ENCODE results near the gene SPP1. TPM values are rescaled to one million over a fixed set of nuclear protein-coding genes. Genes with fewer than 3 reads are reported as not detected.

Gene SPP1
- not detected in 2 replicates for total RNA-seq

- no peak for FAIRE-seq
- H3K4me3 ChIP-seq (ENCODE audit: low read depth, low read length): no peak within 1 kb of the TSS
- no peaks in the 10 kb centered on the region for H3K36me3 ChIP-seq (ENCODE audit: control insufficient read depth, insufficient read depth, low read length)
- DNase-seq (ENCODE audit: low read depth): no peak
- no peak for TF ChIP-seq CTCF (IDR thresholded peaks at IDR 0.05; ENCODE audit: insufficient read depth, low read length, severe bottlenecking)
- peaks cover 2% of the 10 kb centered on the region for H3K27me3 ChIP-seq (ENCODE audit: control insufficient read depth, insufficient read depth, low read length)
Observed at GRCh38 chr4:87975466-87975865, at the start of gene SPP1. TSS of gene SPP1 (plus strand) at chr4:87975714. CDS start at chr4:87976896, 1,182 bp downstream.

GRCh38 chr4:87926554-87927098 is 48.9 kb upstream of the SPP1 start:
- Histone ChIP-seq H3K27me3 (ENCODE audit: control insufficient read depth, insufficient read depth, low read length) (no peaks in the 10 kb centered on the region), H3K4me3 (ENCODE audit: low read depth, low read length) (no peak overlapping the region), H3K36me3 (ENCODE audit: control insufficient read depth, insufficient read depth, low read length) (no peaks in the 10 kb centered on the region)
- no peak for TF ChIP-seq CTCF (IDR thresholded peaks at IDR 0.05; ENCODE audit: insufficient read depth, low read length, severe bottlenecking)
- FAIRE-seq (no peak), DNase-seq (ENCODE audit: low read depth) (no peak)

- H3K4me3 ChIP-seq (ENCODE audit: low read depth, low read length): no peak overlapping the region
- no peaks in the 10 kb centered on the region for H3K36me3 ChIP-seq (ENCODE audit: control insufficient read depth, insufficient read depth, low read length)
- TF ChIP-seq CTCF (IDR thresholded peaks at IDR 0.05; ENCODE audit: insufficient read depth, low read length, severe bottlenecking): no peak
- no peaks in the 10 kb centered on the region for H3K27me3 ChIP-seq (ENCODE audit: control insufficient read depth, insufficient read depth, low read length)
- DNase-seq (ENCODE audit: low read depth) (no peak), FAIRE-seq (no peak)
Observed at GRCh38 chr4:87930629-87931028, 44.9 kb upstream of the SPP1 start.

- H3K36me3 ChIP-seq (ENCODE audit: control insufficient read depth, insufficient read depth, low read length): no peaks in the 10 kb centered on the region
- no peak overlapping the region for H3K4me3 ChIP-seq (ENCODE audit: low read depth, low read length)
- DNase-seq (ENCODE audit: low read depth): no peak
- no peak for FAIRE-seq
- no peaks in the 10 kb centered on the region for H3K27me3 ChIP-seq (ENCODE audit: control insufficient read depth, insufficient read depth, low read length)
- TF ChIP-seq CTCF (IDR thresholded peaks at IDR 0.05; ENCODE audit: insufficient read depth, low read length, severe bottlenecking): no peak
Observed at GRCh38 chr4:87931932-87932331, 43.6 kb upstream of the SPP1 start.

GRCh38 chr4:87932718-87933141 is 42.8 kb upstream of the SPP1 start:
- no peaks in the 10 kb centered on the region for H3K27me3 ChIP-seq (ENCODE audit: control insufficient read depth, insufficient read depth, low read length)
- H3K4me3 ChIP-seq (ENCODE audit: low read depth, low read length): no peak overlapping the region
- FAIRE-seq (no peak), DNase-seq (ENCODE audit: low read depth) (no peak)
- H3K36me3 ChIP-seq (ENCODE audit: control insufficient read depth, insufficient read depth, low read length): no peaks in the 10 kb centered on the region
- no peak for TF ChIP-seq CTCF (IDR thresholded peaks at IDR 0.05; ENCODE audit: insufficient read depth, low read length, severe bottlenecking)

- no peak overlapping the region for H3K4me3 ChIP-seq (ENCODE audit: low read depth, low read length)
- no peak for DNase-seq (ENCODE audit: low read depth)
- TF ChIP-seq CTCF (IDR thresholded peaks at IDR 0.05; ENCODE audit: insufficient read depth, low read length, severe bottlenecking): no peak
- H3K36me3 ChIP-seq (ENCODE audit: control insufficient read depth, insufficient read depth, low read length): no peaks in the 10 kb centered on the region
- no peak for FAIRE-seq
- no peaks in the 10 kb centered on the region for H3K27me3 ChIP-seq (ENCODE audit: control insufficient read depth, insufficient read depth, low read length)
Observed at GRCh38 chr4:87933337-87933736, 42.2 kb upstream of the SPP1 start.

All from bronchial epithelial cell (primary cell).